Measurements from ENCODE around the gene ID2. TPM values are rescaled to one million over a fixed set of nuclear protein-coding genes. Genes with fewer than 3 reads are reported as not detected.

The ID2 gene
- total RNA-seq, 1 experiment from 2014 or later: 48.6 TPM

- Histone ChIP-seq H3K9ac (ENCODE audit: extremely low read depth, insufficient read length, low read length) (no peak overlapping the region), H3K4me1 (ENCODE audit: insufficient read depth, low read length) (no peaks in the 10 kb centered on the region; the same call in 1 of the 2 replicates), H2AFZ (ENCODE audit: low read length) (no peak overlapping the region), H3K56ac (ENCODE audit: insufficient read length, low read depth, low read length) (no peak overlapping the region), H3K79me1 (ENCODE audit: insufficient read depth, low read depth, low read length, poor library complexity, severe bottlenecking) (no peaks in the 10 kb centered on the region), H2BK15ac (ENCODE audit: low read depth, low read length) (no peak overlapping the region), H3T11ph (ENCODE audit: low read length) (no peak overlapping the region), H3K23me2 (ENCODE audit: insufficient read length, low read depth, low read length, poor library complexity, severe bottlenecking) (peaks cover 20% of the 10 kb centered on the region), H3K79me2 (ENCODE audit: insufficient read depth, low read length) (peaks cover 2% of the 10 kb centered on the region; the same call in 1 of the 2 replicates), H3K27me3 (ENCODE audit: insufficient read depth, low read length) (peaks cover 12% of the 10 kb centered on the region; the same call in 1 of the 2 replicates), H4K20me1 (ENCODE audit: control insufficient read depth, insufficient read depth, insufficient read length) (no peaks in the 10 kb centered on the region), H3K27ac (ENCODE audit: insufficient read length, low read depth, low read length) (no peak overlapping the region), H3K4ac (ENCODE audit: low read depth, low read length) (no peak overlapping the region), H4K91ac (ENCODE audit: insufficient read length, low read depth, low read length) (no peak overlapping the region), H2BK5ac (ENCODE audit: insufficient read length, low read length) (no peak overlapping the region), H2BK12ac (ENCODE audit: insufficient read length, low read depth, low read length) (no peak overlapping the region), H4K8ac (replicated peaks; ENCODE audit: insufficient read length, low read depth, low read length) (no peak overlapping the region), H2BK120ac (ENCODE audit: low read depth, low read length, poor library complexity, severe bottlenecking) (no peak overlapping the region), H3K9me3 (ENCODE audit: control insufficient read depth, low read depth, low read length) (no peaks in the 10 kb centered on the region), H2AK5ac (ENCODE audit: insufficient read length, low read length) (no peak overlapping the region), H4K5ac (ENCODE audit: insufficient read length, low read depth, low read length) (no peak overlapping the region), H2BK20ac (ENCODE audit: low read depth, low read length, poor library complexity, severe bottlenecking) (no peak overlapping the region), H3K18ac (ENCODE audit: insufficient read length, low read depth, low read length) (no peak overlapping the region), H3K4me2 (ENCODE audit: insufficient read depth, insufficient read length, low read length) (peak overlapping the region; percentile 29), H3K14ac (ENCODE audit: insufficient read depth, low read length) (no peak overlapping the region), H3K23ac (ENCODE audit: insufficient read length, low read depth, low read length) (no peak overlapping the region)
- H3K4me1 Mint-ChIP-seq: peaks cover 29 to 38% of the 10 kb centered on the region in 2 experiments
- no peak for TF ChIP-seq CTCF (conservative IDR thresholded peaks at IDR 0.05)
- peaks cover 5 to 20% (median 18%) of the 10 kb centered on the region in 3 experiments for H3K36me3 Mint-ChIP-seq (ENCODE audit: insufficient read depth in 1 of 3, low read depth in 3 of 3)
- peaks cover 13% of the 10 kb centered on the region for H3K27me3 Mint-ChIP-seq (ENCODE audit: low read depth)
- WGBS (ENCODE audit: extremely low coverage, insufficient read length, low lambda C conversion rate): no CpG with 5 or more reads among the region's 3 CpGs
- H3K4me3 Mint-ChIP-seq: peak overlapping the region; percentile 66 to 83
- DNase-seq: no peak
- peaks cover 0 to 7% of the 10 kb centered on the region in 2 experiments; a peak in 2 of 5 replicates for H3K9me3 Mint-ChIP-seq
- H3K27ac Mint-ChIP-seq: peak overlapping the region in 1 of 3 experiments; percentile 50; a peak in 1 of 7 replicates
Measured at GRCh38 chr2:8684540-8684877, 2.7 kb downstream of the ID2 start.
